ENCODE data around the gene FIBIN. TPM values are rescaled to one million over a fixed set of nuclear protein-coding genes. Genes with fewer than 3 reads are reported as not detected.
"Not testable (repeated sequence)": the region's sequence is repeated elsewhere in the genome, so short reads cannot be mapped to it uniquely, and the experiment has no call there.

FIBIN gene
- total RNA-seq, 1 experiment from 2014 or later, result not detected

GRCh38 chr11:26997378-26997777 is 3.5 kb downstream of the FIBIN start:
- peaks cover 17% of the 10 kb centered on the region for H3K27me3 Mint-ChIP-seq (ENCODE audit: low read depth)
- Histone ChIP-seq H3K9ac (ENCODE audit: extremely low read depth, insufficient read length, low read length) (no peak overlapping the region), H3T11ph (ENCODE audit: low read length) (no peak overlapping the region), H3K4me2 (ENCODE audit: insufficient read depth, insufficient read length, low read length) (no peak overlapping the region), H2BK12ac (ENCODE audit: insufficient read length, low read depth, low read length) (no peak overlapping the region), H4K91ac (ENCODE audit: insufficient read length, low read depth, low read length) (no peak overlapping the region), H2AK5ac (ENCODE audit: insufficient read length, low read length) (no peak overlapping the region), H3K79me1 (ENCODE audit: insufficient read depth, low read depth, low read length, poor library complexity, severe bottlenecking) (no peaks in the 10 kb centered on the region), H3K56ac (ENCODE audit: insufficient read length, low read depth, low read length) (no peak overlapping the region), H4K20me1 (ENCODE audit: control insufficient read depth, insufficient read depth, insufficient read length) (peaks cover 3% of the 10 kb centered on the region), H3K18ac (ENCODE audit: insufficient read length, low read depth, low read length) (no peak overlapping the region), H3K23me2 (ENCODE audit: insufficient read length, low read depth, low read length, poor library complexity, severe bottlenecking) (no peaks in the 10 kb centered on the region), H2BK15ac (ENCODE audit: low read depth, low read length) (no peak overlapping the region), H3K23ac (ENCODE audit: insufficient read length, low read depth, low read length) (no peak overlapping the region), H3K4ac (ENCODE audit: low read depth, low read length) (no peak overlapping the region), H2BK120ac (ENCODE audit: low read depth, low read length, poor library complexity, severe bottlenecking) (no peak overlapping the region), H2AFZ (ENCODE audit: low read length) (no peak overlapping the region), H3K27ac (ENCODE audit: insufficient read length, low read depth, low read length) (no peak overlapping the region), H4K5ac (ENCODE audit: insufficient read length, low read depth, low read length) (no peak overlapping the region), H3K4me1 (ENCODE audit: insufficient read depth, low read length) (no peaks in the 10 kb centered on the region), H3K14ac (ENCODE audit: insufficient read depth, low read length) (no peak overlapping the region), H3K9me3 (ENCODE audit: control insufficient read depth, low read depth, low read length) (no peaks in the 10 kb centered on the region), H2BK20ac (ENCODE audit: low read depth, low read length, poor library complexity, severe bottlenecking) (no peak overlapping the region), H3K27me3 (ENCODE audit: insufficient read depth, low read length) (no peaks in the 10 kb centered on the region), H4K8ac (replicated peaks; ENCODE audit: insufficient read length, low read depth, low read length) (no peak overlapping the region), H3K79me2 (ENCODE audit: insufficient read depth, low read length) (no peaks in the 10 kb centered on the region), H2BK5ac (ENCODE audit: insufficient read length, low read length) (no peak overlapping the region)
- no peaks in the 10 kb centered on the region; a peak in 1 of 5 replicates for H3K9me3 Mint-ChIP-seq
- no peak for DNase-seq
- no CpG with 5 or more reads among the region's 2 CpGs for WGBS (ENCODE audit: extremely low coverage, insufficient read length, low lambda C conversion rate)
- no peak for TF ChIP-seq CTCF (conservative IDR thresholded peaks at IDR 0.05)
- peaks cover 13 to 14% of the 10 kb centered on the region in 2 experiments for H3K4me1 Mint-ChIP-seq
- H3K27ac Mint-ChIP-seq, result 0 out of 7 replicates have a peak overlapping the region, but pooled peaks of 1 of the 3 experiments have one; percentile 37
- no peak overlapping the region for H3K4me3 Mint-ChIP-seq
- no peaks in the 10 kb centered on the region for H3K36me3 Mint-ChIP-seq (ENCODE audit: insufficient read depth in 1 of 3, low read depth in 3 of 3)

GRCh38 chr11:27001136-27001730 is 7.3 kb downstream of the FIBIN start:
- not testable (repeated sequence) for H3K4ac ChIP-seq (ENCODE audit: low read depth, low read length); H3K79me2 ChIP-seq (ENCODE audit: insufficient read depth, low read length); H4K5ac ChIP-seq (ENCODE audit: insufficient read length, low read depth, low read length); DNase-seq; H3K9me3 Mint-ChIP-seq; H3K14ac ChIP-seq (ENCODE audit: insufficient read depth, low read length); H2BK20ac ChIP-seq (ENCODE audit: low read depth, low read length, poor library complexity, severe bottlenecking); H3K4me3 Mint-ChIP-seq; H2BK15ac ChIP-seq (ENCODE audit: low read depth, low read length); H3K27me3 Mint-ChIP-seq (ENCODE audit: low read depth); H2BK12ac ChIP-seq (ENCODE audit: insufficient read length, low read depth, low read length); H2BK5ac ChIP-seq (ENCODE audit: insufficient read length, low read length); H4K91ac ChIP-seq (ENCODE audit: insufficient read length, low read depth, low read length); H3K27ac Mint-ChIP-seq; H3K27me3 ChIP-seq (ENCODE audit: insufficient read depth, low read length); H3T11ph ChIP-seq (ENCODE audit: low read length); H2AFZ ChIP-seq (ENCODE audit: low read length); H3K18ac ChIP-seq (ENCODE audit: insufficient read length, low read depth, low read length); H3K4me1 Mint-ChIP-seq; H3K23ac ChIP-seq (ENCODE audit: insufficient read length, low read depth, low read length); H3K36me3 Mint-ChIP-seq (ENCODE audit: insufficient read depth in 1 of 3, low read depth in 3 of 3); H2AK5ac ChIP-seq (ENCODE audit: insufficient read length, low read length); H3K9me3 ChIP-seq (ENCODE audit: control insufficient read depth, low read depth, low read length); H4K8ac ChIP-seq (replicated peaks; ENCODE audit: insufficient read length, low read depth, low read length); H3K9ac ChIP-seq (ENCODE audit: extremely low read depth, insufficient read length, low read length); H3K4me1 ChIP-seq (ENCODE audit: insufficient read depth, low read length); H2BK120ac ChIP-seq (ENCODE audit: low read depth, low read length, poor library complexity, severe bottlenecking); H3K79me1 ChIP-seq (ENCODE audit: insufficient read depth, low read depth, low read length, poor library complexity, severe bottlenecking); H4K20me1 ChIP-seq (ENCODE audit: control insufficient read depth, insufficient read depth, insufficient read length); H3K56ac ChIP-seq (ENCODE audit: insufficient read length, low read depth, low read length); H3K27ac ChIP-seq (ENCODE audit: insufficient read length, low read depth, low read length); H3K23me2 ChIP-seq (ENCODE audit: insufficient read length, low read depth, low read length, poor library complexity, severe bottlenecking); H3K4me2 ChIP-seq (ENCODE audit: insufficient read depth, insufficient read length, low read length)
- no CpG with 5 or more reads among the region's 4 CpGs for WGBS (ENCODE audit: extremely low coverage, insufficient read length, low lambda C conversion rate)
